ENCODE measurements around the gene FIGNL1.

GRCh38 chr7:50469181-50469580 is 19.0 kb upstream of the FIGNL1 start:
- TF ChIP-seq POLR2A (IDR thresholded peaks at IDR 0.05; ENCODE audit: low read depth, low read length): no peak
- TF ChIP-seq POLR2AphosphoS5 (IDR thresholded peaks at IDR 0.05; ENCODE audit: insufficient read depth, low read depth, low read length): no peak
- TF ChIP-seq FOS (IDR thresholded peaks at IDR 0.05; ENCODE audit: borderline replicate concordance, insufficient read depth, low read length): no peak

Measured in endothelial cell of umbilical vein (primary cell).